ENCODE data around the gene HBP1.
"Not testable (repeated sequence)": the region's sequence is repeated elsewhere in the genome, so short reads cannot be mapped to it uniquely, and the experiment has no call there.

HBP1 gene

DNA sequence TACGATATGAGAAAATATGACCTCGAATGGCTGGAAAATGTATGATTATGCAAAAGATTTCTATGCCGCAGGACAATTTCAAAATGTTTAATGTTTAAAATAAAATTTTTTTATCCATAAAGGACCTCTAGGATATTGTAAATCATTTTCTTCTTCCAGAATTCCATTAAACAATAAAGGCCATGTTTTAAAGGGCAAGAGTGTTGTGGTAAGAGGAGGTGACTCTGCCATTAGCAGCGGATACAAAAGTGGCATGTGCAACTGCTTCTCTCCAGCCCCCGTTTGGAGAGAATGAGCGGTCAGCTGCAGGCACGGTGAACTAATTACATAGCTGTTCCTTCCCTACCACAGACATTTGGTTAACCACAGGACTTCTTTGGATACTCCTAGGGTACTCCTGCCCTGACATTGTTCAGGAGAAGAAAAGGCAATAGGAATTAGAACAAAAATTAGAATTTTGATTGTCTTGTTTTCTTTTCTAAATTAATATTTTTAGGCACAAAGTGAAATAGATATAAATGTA, 63.8 kb downstream of the HBP1 start:
- DNase-seq, result no peak

DNA sequence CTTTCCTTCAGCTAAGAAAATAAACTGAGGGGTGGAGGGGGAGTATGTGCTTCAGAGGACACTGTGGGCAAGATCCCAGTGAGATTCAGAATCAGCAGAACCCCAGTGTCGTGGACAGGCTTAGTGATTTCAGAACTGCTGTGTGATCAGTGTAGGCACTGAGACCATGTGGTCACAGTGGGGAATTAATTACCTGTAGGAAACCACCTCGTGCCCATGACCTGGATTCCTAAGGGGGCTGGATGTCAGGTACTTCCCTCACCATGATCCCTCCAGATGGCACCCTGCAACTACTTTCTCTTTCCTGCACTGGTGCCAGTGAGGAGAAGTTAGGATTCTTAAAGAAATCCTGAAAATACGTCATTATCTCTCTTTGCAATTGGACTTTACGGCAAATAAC, 64.4 kb downstream of the HBP1 start:
- no peak for DNase-seq

DNA sequence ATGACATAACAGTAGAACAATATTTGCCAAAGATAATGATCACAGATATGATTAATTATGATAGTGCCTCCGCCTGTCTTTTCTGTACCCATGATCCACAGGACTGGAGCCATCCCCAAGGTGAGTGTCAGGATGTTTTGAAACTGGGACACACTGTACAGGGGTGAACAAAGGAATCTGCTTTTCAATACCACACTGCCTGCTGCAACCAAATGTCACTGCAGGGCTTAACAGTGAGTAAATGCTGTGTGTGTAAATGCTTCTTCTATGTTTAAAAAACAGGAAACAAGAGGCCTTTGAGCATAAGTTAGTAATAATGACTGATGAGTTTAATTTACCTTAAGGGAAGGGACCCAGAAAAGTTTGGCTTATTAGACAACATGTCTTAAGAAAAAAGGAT, 65.2 kb downstream of the HBP1 start:
- DNase-seq, result no peak

DNA sequence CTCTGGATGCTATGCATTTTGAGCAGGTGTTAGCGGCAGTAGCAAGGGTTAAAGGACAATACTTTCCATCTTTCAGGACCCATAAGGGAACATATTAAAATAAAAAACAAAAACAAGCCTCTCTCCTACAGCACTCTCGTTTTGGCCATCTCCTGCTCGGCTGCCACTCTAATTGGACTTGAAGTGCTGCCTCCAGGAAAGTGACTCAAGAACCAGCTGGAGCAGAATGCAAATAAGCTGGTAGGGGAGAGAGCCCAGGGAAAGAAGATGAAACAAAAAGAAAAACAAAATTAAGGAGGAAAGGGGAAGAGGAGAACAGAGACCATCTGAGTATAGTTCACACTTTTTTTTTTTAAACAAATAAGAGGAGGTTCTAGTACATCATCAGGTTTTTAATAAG, 65.6 kb downstream of the HBP1 start:
- DNase-seq, result no peak

DNA sequence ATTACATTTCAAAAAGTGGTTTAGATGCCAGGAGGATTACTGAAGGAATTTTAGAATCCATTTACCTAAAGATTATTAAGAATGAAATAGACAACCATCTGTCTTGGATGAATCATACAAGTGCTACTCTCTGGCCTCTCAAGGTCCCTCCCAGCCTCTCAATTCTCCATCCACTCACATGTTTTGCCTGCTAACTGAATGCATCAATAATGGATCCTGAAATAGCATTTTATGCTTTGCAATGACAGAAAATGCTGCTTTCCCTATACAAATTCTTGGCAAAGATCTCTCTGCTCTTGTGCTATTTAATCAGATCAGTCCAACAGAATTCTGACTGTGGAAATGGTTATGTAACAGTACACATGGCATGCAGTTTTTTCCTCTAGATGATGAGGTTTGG, 68.1 kb downstream of the HBP1 start:
- DNase-seq, result no peak

DNA sequence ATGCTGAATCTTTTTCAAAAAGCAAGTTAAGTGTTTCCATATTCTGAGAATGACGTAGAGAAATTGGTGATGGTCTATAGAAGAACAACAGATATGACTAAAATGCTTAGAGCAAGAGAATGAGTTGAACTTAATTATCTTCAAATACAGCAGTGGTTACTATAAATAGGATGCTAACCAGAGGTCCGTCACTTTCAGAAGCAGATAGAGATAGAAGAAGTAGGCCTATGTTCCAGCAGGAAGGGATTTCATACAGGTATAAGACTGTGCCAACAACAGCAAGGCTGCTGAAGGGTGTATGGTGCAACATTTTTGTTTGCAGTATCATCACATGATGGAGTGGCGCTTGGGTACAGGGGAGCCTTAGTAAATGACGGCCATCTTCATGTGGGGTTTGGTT, 68.6 kb downstream of the HBP1 start:
- no peak for DNase-seq

DNA sequence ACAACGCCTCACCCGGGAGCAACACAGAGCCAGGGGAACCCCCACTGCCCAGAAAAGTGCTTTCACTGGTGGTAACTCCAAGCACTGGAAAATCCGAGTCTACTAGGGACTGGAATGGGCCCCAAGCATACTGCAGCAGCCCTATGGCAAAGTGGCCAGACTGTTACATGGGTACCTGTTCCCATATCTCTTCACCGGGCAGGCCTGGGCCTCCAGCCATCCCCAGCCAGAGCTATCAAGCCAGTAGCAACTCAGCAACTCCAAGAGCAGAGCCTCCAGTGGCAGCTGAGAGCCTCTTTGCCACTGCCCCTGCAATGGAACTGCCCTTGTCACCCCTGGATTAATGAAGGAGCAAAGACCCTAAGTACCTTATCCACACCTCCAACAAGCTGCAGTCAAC, 73.5 kb downstream of the HBP1 start:
- no peak for DNase-seq

DNA sequence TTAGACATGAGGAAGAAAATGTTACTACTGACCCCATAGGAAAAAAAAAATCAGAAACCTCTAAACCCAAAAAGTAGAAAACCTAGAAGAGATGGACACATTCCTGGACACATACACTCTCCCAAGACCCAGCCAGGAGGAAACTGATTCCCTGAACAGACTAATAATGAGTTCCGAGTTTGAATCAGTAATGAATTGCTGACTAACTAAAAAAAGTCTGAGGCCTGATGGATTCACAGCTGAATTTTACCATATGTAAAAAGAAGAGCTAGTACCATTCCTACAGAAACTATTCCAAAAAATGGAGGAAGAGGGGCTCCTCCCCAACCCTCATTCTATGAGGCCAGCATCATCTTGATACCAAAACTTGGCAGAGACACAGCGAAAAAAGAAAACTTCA, 75.8 kb downstream of the HBP1 start:
- DNase-seq, result no peak

DNA sequence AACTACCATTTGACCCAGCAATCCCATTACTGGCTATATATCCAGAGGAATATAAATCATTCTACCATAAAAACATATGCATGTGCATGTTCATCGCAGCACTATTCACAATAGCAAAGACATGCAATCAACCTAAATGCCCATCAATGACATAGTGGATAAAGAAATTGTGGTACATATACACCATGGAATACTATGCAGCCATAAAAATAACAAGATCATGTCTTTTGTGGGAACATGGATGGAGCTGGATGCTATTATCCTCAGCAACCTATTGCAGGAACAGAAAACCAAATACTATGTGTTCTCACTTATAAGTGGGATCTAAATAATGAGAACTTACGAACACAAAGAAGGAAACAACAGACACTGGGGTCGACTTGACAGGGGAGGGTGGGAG, 78.0 kb downstream of the HBP1 start:
- DNase-seq, result not testable (repeated sequence)

DNA sequence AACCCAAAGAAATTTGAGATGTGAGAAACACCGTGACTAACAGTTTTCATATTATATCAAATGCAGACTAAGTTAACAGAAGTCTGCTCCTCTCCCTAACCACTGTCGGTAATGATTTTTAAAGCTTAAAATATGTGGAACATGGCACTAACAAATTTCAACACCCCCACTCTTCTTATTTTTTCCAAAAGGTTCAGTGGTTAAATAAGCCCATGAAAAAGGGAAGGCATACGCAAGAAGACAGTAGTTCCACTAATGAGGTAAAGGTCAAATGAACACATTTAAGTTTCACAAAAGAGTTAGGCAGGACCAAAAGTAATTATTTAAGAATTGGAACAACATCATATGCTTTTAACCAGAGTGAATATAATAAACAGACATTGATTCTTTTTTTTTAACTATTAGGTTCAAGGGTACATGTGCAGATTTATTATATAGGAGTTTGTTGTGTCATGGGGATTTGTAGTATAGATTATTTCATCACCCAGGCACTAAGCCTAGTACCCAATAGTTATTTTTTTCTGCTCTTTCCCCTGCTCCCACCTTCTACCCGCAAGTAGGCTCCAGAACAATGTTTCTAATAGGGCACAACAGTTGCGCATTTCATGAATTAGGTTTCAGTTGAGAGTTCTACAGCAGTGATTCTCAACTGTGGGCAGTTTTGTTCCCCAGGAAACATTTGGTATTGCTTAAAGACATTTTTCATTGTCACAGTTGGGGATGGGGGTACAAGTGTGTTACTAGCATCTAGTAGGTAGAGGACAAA, 79.9 kb downstream of the HBP1 start:
- no peak for DNase-seq

DNA sequence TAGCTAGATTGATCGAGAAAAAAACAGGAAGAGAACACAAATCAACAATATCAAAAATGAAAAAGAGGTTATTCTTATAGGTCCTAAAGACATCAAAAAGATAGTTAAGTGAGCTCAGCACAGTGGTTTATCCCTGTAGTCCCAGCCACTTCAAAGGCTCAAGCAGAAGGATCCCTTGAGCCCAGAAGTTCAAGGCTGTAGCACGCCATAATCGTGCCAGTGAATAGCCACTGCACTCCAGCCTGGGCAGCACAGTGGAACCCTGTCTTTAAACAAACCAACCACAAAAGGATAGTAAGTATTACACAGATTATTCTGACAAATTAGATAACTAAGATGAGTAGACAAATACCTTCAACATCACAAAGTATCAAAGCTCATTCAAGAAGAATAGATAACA, 83.2 kb downstream of the HBP1 start:
- no peak for DNase-seq

Measured in activated CD4-positive, alpha-beta T cell treated with anti-CD3 and anti-CD28 coated beads, Interleukin-2, amount 50 U/mL, for 4 hours (primary cell).